Spleen (tissue), 7 donors: ENCODE data around the gene PLEKHG1.

Experiments used
- POLR2A ChIP-seq, 3 donors: fragments of 450-650 bp; IDR thresholded peaks; one replicate each; pipeline ENCODE4 v1.5.1; 2017; ENCODE audit warnings: antibody characterized with exemption in 3 of 3, mild to moderate bottlenecking in 1 of 3
- POLR2AphosphoS5 ChIP-seq, 3 donors: sonication (generic); formaldehyde crosslinking; IDR thresholded peaks; one replicate each; pipeline ENCODE4 v1.5.1; 2017; ENCODE audit warnings: antibody characterized with exemption in 3 of 3
- TF ChIP-seq, protein P1 (sequence below), 11 experiments: fragments of 200-600 bp in 7 of 11; fragments of 450-650 bp in 4 of 11; sonication (generic) in 4 of 11; IDR thresholded peaks in 8 of 11; conservative IDR thresholded peaks in 3 of 11; 1 replicate in 7 of 11; 2 replicates in 4 of 11; pipeline versions ENCODE4 v1.4.0 to v1.8.0; 2016 to 2021; ENCODE audit warnings: antibody characterized with exemption in 11 of 11, inconsistent platforms in 4 of 11, mild to moderate bottlenecking in 1 of 11
- donor health status: DM: no; HTN: no; CAD: no; lungs with moderate emphysema.
- donor health status: DM: no; HTN: no; CAD: no.
- donor health status: DM: no; HTN: no; CAD: no.

DNA sequence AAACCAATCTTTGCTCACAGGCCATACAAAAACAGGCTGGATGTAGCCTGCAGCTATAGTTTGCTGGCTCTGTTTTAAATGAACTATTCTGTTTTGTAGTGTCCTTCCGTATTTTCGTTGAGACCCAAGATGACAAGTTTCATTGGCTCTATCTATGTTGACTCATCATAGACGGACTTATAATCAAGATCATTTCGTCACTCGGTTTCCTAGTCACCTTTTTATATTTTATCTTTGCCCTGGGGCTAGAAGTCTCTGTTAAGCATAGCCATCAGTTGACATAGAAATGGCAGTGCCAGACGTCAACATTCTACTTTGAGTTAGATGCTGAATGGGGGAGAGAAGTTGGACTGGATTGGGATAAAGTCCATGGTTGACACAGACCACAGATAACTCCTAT, 4.8 kb downstream of the PLEKHG1 start:
- TF ChIP-seq, protein P1, sequence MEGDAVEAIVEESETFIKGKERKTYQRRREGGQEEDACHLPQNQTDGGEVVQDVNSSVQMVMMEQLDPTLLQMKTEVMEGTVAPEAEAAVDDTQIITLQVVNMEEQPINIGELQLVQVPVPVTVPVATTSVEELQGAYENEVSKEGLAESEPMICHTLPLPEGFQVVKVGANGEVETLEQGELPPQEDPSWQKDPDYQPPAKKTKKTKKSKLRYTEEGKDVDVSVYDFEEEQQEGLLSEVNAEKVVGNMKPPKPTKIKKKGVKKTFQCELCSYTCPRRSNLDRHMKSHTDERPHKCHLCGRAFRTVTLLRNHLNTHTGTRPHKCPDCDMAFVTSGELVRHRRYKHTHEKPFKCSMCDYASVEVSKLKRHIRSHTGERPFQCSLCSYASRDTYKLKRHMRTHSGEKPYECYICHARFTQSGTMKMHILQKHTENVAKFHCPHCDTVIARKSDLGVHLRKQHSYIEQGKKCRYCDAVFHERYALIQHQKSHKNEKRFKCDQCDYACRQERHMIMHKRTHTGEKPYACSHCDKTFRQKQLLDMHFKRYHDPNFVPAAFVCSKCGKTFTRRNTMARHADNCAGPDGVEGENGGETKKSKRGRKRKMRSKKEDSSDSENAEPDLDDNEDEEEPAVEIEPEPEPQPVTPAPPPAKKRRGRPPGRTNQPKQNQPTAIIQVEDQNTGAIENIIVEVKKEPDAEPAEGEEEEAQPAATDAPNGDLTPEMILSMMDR (IDR thresholded peaks at IDR 0.05 in 8 of 11, conservative IDR thresholded peaks at IDR 0.05 in 3 of 11), result no peak
- no peak for TF ChIP-seq POLR2A (IDR thresholded peaks at IDR 0.05)
- TF ChIP-seq POLR2AphosphoS5 (IDR thresholded peaks at IDR 0.05), result no peak
